ENCODE measurements around the gene IL1RAPL1.

Gene IL1RAPL1

GRCh38 chrX:28979877-28980276, 392.6 kb downstream of the IL1RAPL1 start:
- DNase-seq (ENCODE audit: low spot score) = no peak

GRCh38 chrX:28981952-28982351, 394.7 kb downstream of the IL1RAPL1 start:
- DNase-seq (ENCODE audit: low spot score) = no peak

- DNase-seq (ENCODE audit: low spot score) = no peak
Observed at GRCh38 chrX:28988246-28988645, 401.0 kb downstream of the IL1RAPL1 start.

- no peak for DNase-seq (ENCODE audit: low spot score)
Observed at GRCh38 chrX:28997706-28998463, 410.6 kb downstream of the IL1RAPL1 start.

- no peak for DNase-seq (ENCODE audit: low spot score)
Observed at GRCh38 chrX:28998609-28999135, 411.4 kb downstream of the IL1RAPL1 start.

GRCh38 chrX:29012867-29013266, 425.6 kb downstream of the IL1RAPL1 start:
- no peak for DNase-seq (ENCODE audit: low spot score)

GRCh38 chrX:29023207-29023606, 436.0 kb downstream of the IL1RAPL1 start:
- DNase-seq (ENCODE audit: low spot score) = no peak

- DNase-seq (ENCODE audit: low spot score) = no peak
Observed at GRCh38 chrX:29024871-29025270, 437.6 kb downstream of the IL1RAPL1 start.

- DNase-seq (ENCODE audit: low spot score) = no peak
Observed at GRCh38 chrX:29039501-29039900, 452.3 kb downstream of the IL1RAPL1 start.

GRCh38 chrX:29040160-29040559, 452.9 kb downstream of the IL1RAPL1 start:
- DNase-seq (ENCODE audit: low spot score) = no peak

GRCh38 chrX:29042341-29042740, 455.1 kb downstream of the IL1RAPL1 start:
- no peak for DNase-seq (ENCODE audit: low spot score)

GRCh38 chrX:29043746-29044145, 456.5 kb downstream of the IL1RAPL1 start:
- no peak for DNase-seq (ENCODE audit: low spot score)

GRCh38 chrX:29044423-29045184, 457.4 kb downstream of the IL1RAPL1 start:
- no peak for DNase-seq (ENCODE audit: low spot score)

GRCh38 chrX:29065477-29065876, 478.2 kb downstream of the IL1RAPL1 start:
- DNase-seq (ENCODE audit: low spot score) = no peak

GRCh38 chrX:29066516-29066915, 479.3 kb downstream of the IL1RAPL1 start:
- DNase-seq (ENCODE audit: low spot score) = no peak

GRCh38 chrX:29067351-29067750, 480.1 kb downstream of the IL1RAPL1 start:
- DNase-seq (ENCODE audit: low spot score) = no peak

- DNase-seq (ENCODE audit: low spot score) = no peak
Observed at GRCh38 chrX:29071525-29072320, 484.5 kb downstream of the IL1RAPL1 start.

GRCh38 chrX:29082558-29082957, 495.3 kb downstream of the IL1RAPL1 start:
- DNase-seq (ENCODE audit: low spot score) = no peak

GRCh38 chrX:29083823-29084222, 496.6 kb downstream of the IL1RAPL1 start:
- no peak for DNase-seq (ENCODE audit: low spot score)

- no peak for DNase-seq (ENCODE audit: low spot score)
Observed at GRCh38 chrX:29090811-29091210, 503.6 kb downstream of the IL1RAPL1 start.

- no peak for DNase-seq (ENCODE audit: low spot score)
Observed at GRCh38 chrX:29107231-29107630, 520.0 kb downstream of the IL1RAPL1 start.

GRCh38 chrX:29110041-29110440, 522.8 kb downstream of the IL1RAPL1 start:
- DNase-seq (ENCODE audit: low spot score) = no peak

All from ecto neural progenitor cell (in vitro differentiated cells).